Right atrium auricular region (tissue), 2 donors: ENCODE data around the gene FKBP3. TPM values are rescaled to one million over a fixed set of nuclear protein-coding genes. Genes with fewer than 3 reads are reported as not detected.
A peak's percentile ranks its signal among the peaks of the same experiment; 100 is the strongest.

ENCODE experiments used
- DNase-seq: peaks from one replicate; pipeline ENCODE4 v3.0.0-alpha.2; 2019; ENCODE audit warnings: low spot score
- H3K27ac ChIP-seq, 2 donors: fragments of 200-600 bp; sonication (generic); 1 replicate in 1 of 2; 2 replicates in 1 of 2; pipeline ENCODE4 v1.5.1; 2016 to 2019
- H3K27me3 ChIP-seq, 2 donors: fragments of 200-600 bp; sonication (generic); one replicate each; pipeline versions ENCODE4 v1.5.1 to v1.6.0; 2017 to 2019
- H3K36me3 ChIP-seq: fragments of 200-600 bp; sonication (generic); one replicate; pipeline ENCODE4 v1.5.1; 2016
- H3K4me1 ChIP-seq, 2 donors: fragments of 200-600 bp; sonication (generic); one replicate each; pipeline versions ENCODE4 v1.5.1 to v1.6.0; 2017 to 2019
- H3K4me3 ChIP-seq, 2 donors: fragments of 200-600 bp; sonication (generic); 1 replicate in 1 of 2; 2 replicates in 1 of 2; pipeline ENCODE4 v1.5.1; 2017 to 2019; ENCODE audit warnings: mild to moderate bottlenecking in 1 of 2, moderate library complexity in 1 of 2
- H3K9me3 ChIP-seq, 2 donors: fragments of 200-600 bp; sonication (generic); one replicate each; pipeline ENCODE4 v1.5.1; 2019
- CTCF ChIP-seq, 2 donors: fragments of 200-600 bp; sonication (generic); IDR thresholded peaks; one replicate each; pipeline ENCODE4 v1.5.1; 2019; ENCODE audit warnings: antibody characterized with exemption in 2 of 2
- total RNA-seq, 2 donors: library from RNA; depleted of rRNA; stranded (reverse); fragments of >200 nt; gene quantifications; one replicate each; pipeline ENCODE4 v1.1.0, GENCODE V29; 2016

FKBP3 gene
- total RNA-seq, 2 donors from 2014 or later = 45.5 to 72.3 TPM

DNA sequence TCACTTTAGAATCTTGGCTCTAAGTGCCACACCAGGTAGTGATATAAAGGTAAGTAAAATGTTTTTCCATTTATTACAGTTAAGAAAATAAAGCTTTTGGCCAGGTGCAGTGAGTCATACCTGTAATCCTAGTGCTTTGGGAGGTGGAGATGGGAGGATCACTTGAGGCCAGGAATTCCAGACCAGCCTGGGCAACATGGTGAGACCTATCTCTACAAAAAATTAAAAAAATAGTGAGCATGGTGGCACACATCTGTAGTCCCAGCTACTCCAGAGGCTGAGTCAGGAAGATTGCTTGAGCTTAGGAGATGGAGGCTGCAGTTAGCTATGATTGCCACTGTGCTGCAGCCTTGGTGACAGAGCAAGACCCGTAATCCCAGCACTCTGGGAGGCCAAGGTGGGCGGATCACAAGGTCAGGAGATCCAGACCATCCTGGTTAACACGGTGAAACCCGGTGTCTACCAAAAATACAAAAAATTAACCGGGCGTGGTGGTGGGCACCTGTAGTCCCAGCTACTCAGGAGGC is 6.4 kb upstream of the FKBP3 start:
- Histone ChIP-seq H3K4me3 (no peak overlapping the region), H3K36me3 (no peaks in the 10 kb centered on the region), H3K27ac (no peak overlapping the region), H3K4me1 (peaks cover 0 to 21% of the 10 kb centered on the region in 2 donors), H3K27me3 (no peaks in the 10 kb centered on the region), H3K9me3 (no peaks in the 10 kb centered on the region)
- no peak for TF ChIP-seq CTCF (IDR thresholded peaks at IDR 0.05)
- DNase-seq = no peak

GRCh38 chr14:45136399-45136798 is 2.1 kb upstream of the FKBP3 start:
- Histone ChIP-seq H3K4me3 (peak overlapping the region; percentile 67 to 70), H3K9me3 (no peaks in the 10 kb centered on the region), H3K4me1 (peaks cover 0 to 34% of the 10 kb centered on the region in 2 donors), H3K36me3 (no peaks in the 10 kb centered on the region), H3K27me3 (no peaks in the 10 kb centered on the region), H3K27ac (peak overlapping the region in 1 of 2 donors; percentile 84)
- no peak for DNase-seq
- no peak for TF ChIP-seq CTCF (IDR thresholded peaks at IDR 0.05)

- TF ChIP-seq CTCF (IDR thresholded peaks at IDR 0.05) = no peak
- peak; percentile 96 for DNase-seq
- H3K9me3 ChIP-seq = no peaks in the 10 kb centered on the region
- no peaks in the 10 kb centered on the region for H3K36me3 ChIP-seq
- H3K4me3 ChIP-seq = peak within 1 kb of the TSS; percentile 67 to 70
- no peaks in the 10 kb centered on the region for H3K27me3 ChIP-seq
- H3K27ac ChIP-seq = peak within 1 kb of the TSS; percentile 84 to 86
- peaks cover 0 to 34% of the 10 kb centered on the region in 2 donors for H3K4me1 ChIP-seq
These were observed 1.5 kb upstream of the FKBP3 start, which contains the start of gene FANCM for GRCh38 chr14:45135659-45136395. Gene FANCM, plus strand, starts transcription at chr14:45135930. Its CDS starts 102 bp downstream, at chr14:45136032.

DNA sequence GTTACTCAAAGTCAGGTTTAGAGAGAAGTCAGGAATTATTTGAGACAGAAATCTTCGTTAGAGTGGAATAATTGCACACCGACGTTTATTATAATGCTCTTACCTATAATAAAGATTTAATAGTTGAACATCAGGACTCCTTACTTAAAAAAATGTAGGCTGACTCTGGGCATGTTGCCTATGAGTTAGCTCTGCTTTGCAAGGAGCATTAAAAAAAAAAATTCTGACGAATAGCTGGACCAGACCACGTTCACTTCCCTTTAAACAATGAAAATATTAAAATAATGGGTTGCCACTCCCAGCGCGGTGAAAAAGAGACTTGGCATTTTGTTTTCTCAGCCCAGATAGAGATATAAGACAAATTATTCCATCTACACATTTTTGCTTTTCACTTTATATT is 875 bp upstream of the FKBP3 start:
- H3K27me3 ChIP-seq = no peaks in the 10 kb centered on the region
- H3K4me1 ChIP-seq = peaks cover 0 to 34% of the 10 kb centered on the region in 2 donors
- H3K27ac ChIP-seq = peak overlapping the region; percentile 84 to 86
- TF ChIP-seq CTCF (IDR thresholded peaks at IDR 0.05) = no peak
- H3K4me3 ChIP-seq = peak overlapping the region; percentile 67 to 70
- no peaks in the 10 kb centered on the region for H3K9me3 ChIP-seq
- H3K36me3 ChIP-seq = no peaks in the 10 kb centered on the region
- no peak for DNase-seq

DNA sequence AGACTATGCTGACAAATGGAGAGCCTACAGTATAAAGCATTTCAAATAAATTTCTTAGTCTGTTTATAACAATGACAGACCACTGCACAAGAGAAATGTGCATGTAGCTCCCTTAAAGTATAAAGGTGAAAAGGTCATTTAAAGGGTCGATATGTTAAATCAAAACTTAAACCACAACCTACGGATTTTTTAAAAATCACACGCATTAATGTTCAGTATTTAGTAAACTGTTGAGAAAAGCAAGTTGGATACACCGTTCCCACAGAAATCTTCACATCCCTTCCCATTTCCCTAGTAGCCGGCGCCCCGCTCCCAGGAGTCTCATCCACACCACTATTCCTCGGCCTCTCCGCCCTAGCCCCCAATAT is 614 bp downstream of the FKBP3 start:
- H3K4me1 ChIP-seq = peaks cover 0 to 34% of the 10 kb centered on the region in 2 donors

More for the DNA sequence above, 614 bp downstream of the FKBP3 start:
- Histone ChIP-seq H3K27ac (peak overlapping the region; percentile 84 to 86), H3K4me3 (peak overlapping the region; percentile 67 to 70), H3K27me3 (no peaks in the 10 kb centered on the region), H3K9me3 (no peaks in the 10 kb centered on the region), H3K36me3 (no peaks in the 10 kb centered on the region)
- no peak for TF ChIP-seq CTCF (IDR thresholded peaks at IDR 0.05)
- DNase-seq = no peak
